LNCAP (cell line): Measurements from ENCODE around the gene VKORC1L1.

Source experiments
- TF ChIP-seq, protein P1 (sequence below): fragments of 450-650 bp; IDR thresholded peaks from 2 replicates; pipeline ENCODE4 v1.5.1; 2017; ENCODE audit warnings: mild to moderate bottlenecking

VKORC1L1 gene

DNA sequence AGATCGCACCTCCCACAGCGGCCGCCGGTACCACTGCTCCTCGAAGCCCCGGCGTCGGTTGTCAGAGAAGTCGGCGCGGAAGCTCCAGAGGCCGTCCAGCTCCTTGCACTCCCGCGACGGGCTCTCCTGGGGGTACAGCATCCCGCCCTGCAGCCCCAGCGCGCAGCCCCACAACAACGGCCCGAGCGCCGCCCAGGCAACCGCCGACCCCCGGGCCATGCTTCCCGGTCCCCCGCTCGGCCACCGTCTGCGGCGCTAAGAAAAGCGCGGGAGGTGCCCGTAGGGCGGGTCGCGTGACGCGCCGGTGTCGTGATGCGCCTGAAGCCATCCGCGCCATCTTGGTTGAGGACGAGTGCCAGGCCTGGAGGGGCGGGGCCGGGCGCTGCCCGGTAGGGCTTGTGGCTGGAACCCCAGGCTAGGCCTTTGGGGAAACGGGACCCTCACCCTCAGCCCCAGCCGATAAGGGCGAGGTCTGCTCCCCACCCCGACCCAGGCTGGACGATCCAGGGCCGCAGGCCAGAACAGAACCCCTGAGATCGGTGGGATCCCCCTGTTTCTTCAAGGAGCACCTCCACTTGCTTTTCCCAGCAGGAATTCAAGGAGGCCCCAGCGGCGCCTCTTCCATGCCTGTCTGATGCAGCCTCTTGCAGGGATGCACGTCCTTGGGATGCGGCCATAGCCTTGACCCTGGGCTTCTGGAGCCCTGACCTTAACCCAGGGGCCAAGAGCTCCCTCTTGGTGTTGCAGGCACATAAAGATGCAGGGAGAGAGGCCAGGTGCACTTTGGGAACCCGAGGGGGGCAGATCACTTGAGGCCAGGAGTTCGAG is 109.3 kb downstream of the VKORC1L1 start, which contains the start of gene GUSB:
Gene GUSB, minus strand, starts transcription at position 249 of the 828 bp plus-strand sequence. Its CDS starts 30 bp downstream, at position 219.
- TF ChIP-seq, protein P1, sequence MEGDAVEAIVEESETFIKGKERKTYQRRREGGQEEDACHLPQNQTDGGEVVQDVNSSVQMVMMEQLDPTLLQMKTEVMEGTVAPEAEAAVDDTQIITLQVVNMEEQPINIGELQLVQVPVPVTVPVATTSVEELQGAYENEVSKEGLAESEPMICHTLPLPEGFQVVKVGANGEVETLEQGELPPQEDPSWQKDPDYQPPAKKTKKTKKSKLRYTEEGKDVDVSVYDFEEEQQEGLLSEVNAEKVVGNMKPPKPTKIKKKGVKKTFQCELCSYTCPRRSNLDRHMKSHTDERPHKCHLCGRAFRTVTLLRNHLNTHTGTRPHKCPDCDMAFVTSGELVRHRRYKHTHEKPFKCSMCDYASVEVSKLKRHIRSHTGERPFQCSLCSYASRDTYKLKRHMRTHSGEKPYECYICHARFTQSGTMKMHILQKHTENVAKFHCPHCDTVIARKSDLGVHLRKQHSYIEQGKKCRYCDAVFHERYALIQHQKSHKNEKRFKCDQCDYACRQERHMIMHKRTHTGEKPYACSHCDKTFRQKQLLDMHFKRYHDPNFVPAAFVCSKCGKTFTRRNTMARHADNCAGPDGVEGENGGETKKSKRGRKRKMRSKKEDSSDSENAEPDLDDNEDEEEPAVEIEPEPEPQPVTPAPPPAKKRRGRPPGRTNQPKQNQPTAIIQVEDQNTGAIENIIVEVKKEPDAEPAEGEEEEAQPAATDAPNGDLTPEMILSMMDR: no peak

DNA sequence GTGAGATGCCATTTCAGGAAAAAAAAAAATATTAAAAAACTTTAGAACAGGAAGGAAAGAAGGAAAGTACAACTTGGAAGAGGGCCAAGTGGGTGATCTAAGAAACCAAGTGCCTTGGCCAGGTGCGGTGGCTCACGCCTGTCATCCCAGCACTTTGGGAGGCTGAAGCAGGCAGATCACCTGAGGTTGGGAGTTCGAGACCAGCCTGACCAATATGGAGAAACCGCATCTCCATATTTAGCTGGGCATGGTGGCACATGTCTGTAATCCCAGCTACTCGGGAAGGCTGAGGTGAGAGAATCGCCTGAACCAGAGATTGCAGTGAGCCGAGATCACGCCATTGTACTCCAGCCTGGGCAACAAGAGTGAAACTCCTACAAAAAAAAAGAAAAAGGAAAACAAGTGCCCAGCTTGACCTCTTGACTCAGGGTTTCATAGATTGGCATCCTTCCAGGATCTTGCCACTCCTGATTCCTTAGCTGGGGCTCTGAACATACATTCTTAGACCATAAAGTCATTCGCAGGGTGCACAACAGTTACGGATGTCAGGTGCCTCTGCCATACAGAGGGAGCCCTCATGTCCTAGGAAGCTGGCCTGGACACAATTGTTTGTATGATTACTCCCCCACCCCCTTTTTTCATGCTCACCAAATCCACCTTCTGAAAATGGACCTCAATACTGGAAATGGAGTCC is 111.2 kb downstream of the VKORC1L1 start:
- TF ChIP-seq, protein P1: no peak

DNA sequence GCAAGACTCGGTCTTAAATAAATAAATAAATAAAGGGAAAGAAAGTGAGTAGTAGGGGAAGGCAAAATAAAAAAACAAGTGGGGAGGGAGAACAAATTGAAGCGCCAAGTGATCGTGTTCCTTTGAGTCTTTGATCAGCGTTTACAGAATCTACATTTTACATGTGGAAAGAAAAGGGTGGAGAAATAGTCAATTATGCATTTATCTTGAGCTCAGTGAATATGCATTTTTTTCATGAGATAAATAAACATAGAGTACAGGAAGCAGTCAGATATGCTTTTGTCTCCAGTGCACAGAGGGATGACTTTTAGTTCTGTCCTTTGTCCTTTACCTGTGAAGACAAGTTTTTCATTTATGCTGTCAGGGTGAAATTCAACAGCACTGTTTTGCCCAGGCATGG is 115.2 kb downstream of the VKORC1L1 start:
- TF ChIP-seq, protein P1: no peak

DNA sequence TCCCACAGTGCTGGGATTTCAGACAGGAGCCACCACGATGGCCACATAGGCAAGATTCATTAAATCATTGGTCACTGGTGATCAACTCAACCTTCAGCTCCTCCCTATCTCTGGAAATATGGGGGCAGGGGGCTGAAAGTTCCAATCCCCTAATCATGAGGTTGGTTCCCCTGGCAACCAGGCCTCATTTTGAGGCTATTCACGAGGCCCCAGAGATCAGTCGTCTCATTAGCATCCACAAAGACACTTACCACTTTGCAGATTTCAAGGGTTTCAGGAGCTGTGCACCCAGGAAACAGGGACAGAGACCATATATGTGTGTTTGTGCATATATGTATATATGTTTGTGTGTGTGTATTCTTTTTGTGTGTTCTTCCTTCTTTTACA is 116.8 kb downstream of the VKORC1L1 start:
- TF ChIP-seq, protein P1: no peak

DNA sequence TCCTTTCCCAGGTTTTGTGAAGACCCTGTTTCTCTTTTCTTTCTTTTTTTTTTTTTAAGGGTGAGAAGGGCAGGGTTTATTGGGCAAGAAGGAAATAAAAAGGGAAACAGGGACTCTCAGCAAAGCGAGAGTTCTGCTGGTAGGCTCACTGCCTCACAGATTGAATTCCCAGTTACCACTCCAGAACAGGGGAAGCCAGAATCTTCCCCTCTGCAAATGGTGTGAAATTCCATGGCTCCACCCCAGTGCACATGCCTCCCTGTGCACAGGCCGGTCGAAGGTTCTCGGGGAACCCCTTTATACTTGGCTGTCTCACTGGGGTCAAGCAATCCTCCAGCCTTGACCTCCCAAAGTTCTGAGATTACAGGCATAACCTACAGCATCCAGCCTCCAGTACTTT is 119.7 kb downstream of the VKORC1L1 start:
- TF ChIP-seq, protein P1: no peak

DNA sequence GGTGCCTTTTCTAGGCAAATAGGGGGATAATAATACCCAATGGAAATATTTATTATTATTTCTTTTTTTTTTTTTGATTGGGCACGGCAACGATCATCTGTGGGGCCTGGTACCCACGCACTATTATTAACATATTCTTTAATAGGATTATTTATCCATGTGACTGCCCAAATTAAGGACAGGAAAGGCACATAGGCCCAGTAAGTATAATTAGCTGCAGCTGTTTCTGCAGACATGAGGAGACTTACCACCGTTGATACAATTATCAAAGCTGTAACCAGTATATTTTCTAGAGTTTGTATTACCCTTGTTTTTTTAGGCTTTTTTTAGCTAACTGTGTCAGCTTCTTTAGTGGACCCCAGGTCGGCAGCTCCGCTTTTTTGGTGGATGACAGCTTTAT is 134.4 kb downstream of the VKORC1L1 start:
- TF ChIP-seq, protein P1: no peak
